ENCODE results near the gene NTRK3.

DNA sequence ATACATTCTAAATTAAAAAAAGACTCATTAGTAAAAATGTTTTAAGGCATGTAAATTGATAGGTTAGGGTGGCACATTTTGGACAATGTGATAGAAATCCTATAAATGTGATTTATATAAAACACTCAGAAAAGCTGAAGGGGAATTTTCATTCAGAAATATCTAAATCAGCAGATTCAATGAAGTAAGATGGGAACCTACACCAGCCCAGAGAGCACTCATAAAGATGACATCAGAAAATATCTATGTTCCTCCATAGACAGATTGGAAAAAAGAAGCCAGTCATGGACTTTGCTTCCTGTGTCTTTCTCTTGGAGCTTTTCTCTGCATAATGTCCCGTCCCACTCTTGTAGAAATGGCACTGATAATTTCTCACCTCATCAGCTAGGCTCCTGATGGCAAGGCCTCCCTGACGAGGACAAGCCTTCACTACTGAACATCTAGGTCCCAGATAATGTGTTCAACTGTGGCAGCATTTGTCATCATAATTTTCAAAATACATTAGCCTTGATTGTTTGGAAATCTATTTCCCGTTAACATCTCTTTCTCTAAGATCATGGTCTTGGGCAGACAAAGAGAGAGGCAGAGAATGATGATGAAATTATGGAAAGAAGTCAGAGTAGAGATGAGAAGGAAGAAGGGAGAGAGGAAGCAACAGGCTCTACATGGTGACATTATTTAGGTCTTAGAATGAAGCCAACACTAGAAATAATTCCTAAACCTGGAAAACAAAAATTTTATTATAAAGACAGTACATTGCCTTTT, 354.4 kb downstream of the NTRK3 start:
- TF ChIP-seq, protein P1, sequence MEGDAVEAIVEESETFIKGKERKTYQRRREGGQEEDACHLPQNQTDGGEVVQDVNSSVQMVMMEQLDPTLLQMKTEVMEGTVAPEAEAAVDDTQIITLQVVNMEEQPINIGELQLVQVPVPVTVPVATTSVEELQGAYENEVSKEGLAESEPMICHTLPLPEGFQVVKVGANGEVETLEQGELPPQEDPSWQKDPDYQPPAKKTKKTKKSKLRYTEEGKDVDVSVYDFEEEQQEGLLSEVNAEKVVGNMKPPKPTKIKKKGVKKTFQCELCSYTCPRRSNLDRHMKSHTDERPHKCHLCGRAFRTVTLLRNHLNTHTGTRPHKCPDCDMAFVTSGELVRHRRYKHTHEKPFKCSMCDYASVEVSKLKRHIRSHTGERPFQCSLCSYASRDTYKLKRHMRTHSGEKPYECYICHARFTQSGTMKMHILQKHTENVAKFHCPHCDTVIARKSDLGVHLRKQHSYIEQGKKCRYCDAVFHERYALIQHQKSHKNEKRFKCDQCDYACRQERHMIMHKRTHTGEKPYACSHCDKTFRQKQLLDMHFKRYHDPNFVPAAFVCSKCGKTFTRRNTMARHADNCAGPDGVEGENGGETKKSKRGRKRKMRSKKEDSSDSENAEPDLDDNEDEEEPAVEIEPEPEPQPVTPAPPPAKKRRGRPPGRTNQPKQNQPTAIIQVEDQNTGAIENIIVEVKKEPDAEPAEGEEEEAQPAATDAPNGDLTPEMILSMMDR (conservative IDR thresholded peaks at IDR 0.05; ENCODE audit: low read depth, low read length): no peak
- TF ChIP-seq EZH2 (IDR thresholded peaks at IDR 0.05; ENCODE audit: low read length, unreplicated experiment) (no peak), EZH2phosphoT487 (IDR thresholded peaks at IDR 0.05; ENCODE audit: borderline replicate concordance, low read length) (no peak)

Data from PC-3 (cell line).